Eye (tissue), 1 donor: Measurements from ENCODE around the gene OR52E8.

Experiments
- DNase-seq: peaks from one replicate; pipeline ENCODE4 v3.0.0-alpha.2; 2015

The OR52E8 gene

GRCh38 chr11:5857590-5857989 lies at the start of gene OR52E8:
Gene OR52E8 (minus strand): TSS chr11:5857690. CDS start chr11:5857690, 0 bp downstream.
- DNase-seq = no peak

- no peak for DNase-seq
Measured at GRCh38 chr11:5899534-5899933, 42.0 kb upstream of the OR52E8 start.

- no peak for DNase-seq
Measured at GRCh38 chr11:5892908-5893307, 35.4 kb upstream of the OR52E8 start, which contains the start of gene OR52E5. Gene OR52E5 (plus strand): TSS chr11:5893208. CDS start chr11:5900777, 7,569 bp downstream.

GRCh38 chr11:5891216-5891800 lies 33.8 kb upstream of the OR52E8 start:
- peak; percentile 21 for DNase-seq

- no peak for DNase-seq
Measured at GRCh38 chr11:5887661-5888060, 30.2 kb upstream of the OR52E8 start.

GRCh38 chr11:5887172-5887571 lies 29.7 kb upstream of the OR52E8 start:
- DNase-seq = no peak

- DNase-seq = no peak
Measured at GRCh38 chr11:5881756-5882155, 24.3 kb upstream of the OR52E8 start.

- DNase-seq = no peak
Measured at GRCh38 chr11:5880329-5880728, 22.8 kb upstream of the OR52E8 start, which contains the start of gene OR52E4. Gene OR52E4 (plus strand): TSS chr11:5880629. CDS start chr11:5884293, 3,664 bp downstream.

GRCh38 chr11:5878564-5878963 lies 21.1 kb upstream of the OR52E8 start:
- DNase-seq = no peak

GRCh38 chr11:5865826-5866225 lies 8.3 kb upstream of the OR52E8 start:
- no peak for DNase-seq

GRCh38 chr11:5851002-5851401 lies 6.5 kb downstream of the OR52E8 start:
- no peak for DNase-seq

- DNase-seq = no peak
Measured at GRCh38 chr11:5847711-5848110, 9.8 kb downstream of the OR52E8 start.

GRCh38 chr11:5846701-5847100 lies 10.8 kb downstream of the OR52E8 start:
- no peak for DNase-seq

- no peak for DNase-seq
Measured at GRCh38 chr11:5841797-5842196, 15.7 kb downstream of the OR52E8 start, which contains the start of gene OR52E6. Gene OR52E6 (minus strand): TSS chr11:5841897. CDS start chr11:5841897, 0 bp downstream.

- no peak for DNase-seq
Measured at GRCh38 chr11:5837695-5838094, 19.8 kb downstream of the OR52E8 start.

GRCh38 chr11:5833446-5833845 lies 24.0 kb downstream of the OR52E8 start:
- DNase-seq = no peak

- DNase-seq = no peak
Measured at GRCh38 chr11:5831196-5831829, 26.2 kb downstream of the OR52E8 start.

GRCh38 chr11:5818245-5818886 lies 39.1 kb downstream of the OR52E8 start:
- DNase-seq = no peak

GRCh38 chr11:5815534-5815933 lies 42.0 kb downstream of the OR52E8 start:
- DNase-seq = no peak

GRCh38 chr11:5809905-5810795 lies 47.3 kb downstream of the OR52E8 start:
- no peak for DNase-seq

GRCh38 chr11:5809122-5809519 lies 48.4 kb downstream of the OR52E8 start:
- no peak for DNase-seq

- DNase-seq = peak; percentile 92
Measured at GRCh38 chr11:5808500-5809121, 48.9 kb downstream of the OR52E8 start, which contains the start of gene OR52N2. Gene OR52N2 (plus strand): TSS chr11:5808924. CDS start chr11:5820336, 11,412 bp downstream.
